Sigmoid colon (tissue), 7 donors: ENCODE data around the gene GLIS2. TPM values are rescaled to one million over a fixed set of nuclear protein-coding genes. Genes with fewer than 3 reads are reported as not detected.

ENCODE experiments used
- DNase-seq: peaks from one replicate; pipeline ENCODE4 v3.0.0-alpha.2; 2019
- H3K27ac ChIP-seq, 4 donors: fragments of 200-600 bp; sonication (generic); one replicate each; pipeline ENCODE4 v1.5.1; 2016 to 2019; ENCODE audit warnings: mild to moderate bottlenecking in 1 of 4
- H3K27me3 ChIP-seq, 3 donors: fragments of 200-600 bp; sonication (generic); one replicate each; pipeline ENCODE4 v1.5.1; 2019; ENCODE audit warnings: mild to moderate bottlenecking in 1 of 3
- H3K36me3 ChIP-seq, 4 donors: fragments of 200-600 bp; sonication (generic); one replicate each; pipeline ENCODE4 v1.5.1; 2016 to 2019
- H3K4me1 ChIP-seq, 4 donors: fragments of 200-600 bp; sonication (generic); one replicate each; pipeline ENCODE4 v1.5.1; 2017 to 2019
- H3K4me3 ChIP-seq, 4 donors: fragments of 200-600 bp; sonication (generic); one replicate each; pipeline ENCODE4 v1.5.1; 2017 to 2019; ENCODE audit warnings: mild to moderate bottlenecking in 2 of 4, moderate library complexity in 1 of 4
- H3K9me3 ChIP-seq, 4 donors: fragments of 200-600 bp in 3 of 4; sonication (generic) in 3 of 4; one replicate each; pipeline versions ENCODE4 v1.5.1 to v1.6.1; 2013 to 2019
- EP300 ChIP-seq, 4 donors: sonication (generic); formaldehyde crosslinking; IDR thresholded peaks; one replicate each; pipeline ENCODE4 v1.6.1; 2017; ENCODE audit warnings: antibody characterized with exemption in 4 of 4
- POLR2A ChIP-seq, 2 donors: fragments of 450-650 bp; IDR thresholded peaks; one replicate each; pipeline ENCODE4 v1.6.1; 2016; ENCODE audit warnings: antibody characterized with exemption in 2 of 2, mild to moderate bottlenecking in 2 of 2, moderate library complexity in 2 of 2
- POLR2AphosphoS5 ChIP-seq, 4 donors: sonication (generic); formaldehyde crosslinking; IDR thresholded peaks; one replicate each; pipeline ENCODE4 v1.6.1; 2017; ENCODE audit warnings: antibody characterized with exemption in 4 of 4
- WGBS, 2 donors: extraction: QIAGEN DNeasy Blood & Tissue Kit; methylation state at CpG; one replicate each; pipeline ENCODE4 v1.1.7; 2013; 5-methylcytosine and 5-hydroxymethylcytosine counted together
- intact Hi-C: fragments of 100-400 bp; cut with DNase I; formaldehyde crosslinking; loops from one replicate; pipeline ENCODE4 v1.15.1; 2023
- polyA plus RNA-seq, 3 donors: library from polyadenylated mRNA; stranded (reverse); fragments of 200-250 nt; gene quantifications; one replicate each; pipeline ENCODE4 v1.2.3, GENCODE V29; 2013
- total RNA-seq, 4 donors: library from RNA; depleted of rRNA; stranded (reverse); fragments of >200 nt; gene quantifications; one replicate each; pipeline ENCODE4 v1.1.0, GENCODE V29; 2016
- TF ChIP-seq, protein P1 (sequence below), 4 experiments: fragments of 450-650 bp in 3 of 4; fragments of 200-600 bp in 1 of 4; IDR thresholded peaks; one replicate each; pipeline ENCODE4 v1.5.1; 2016 to 2019; ENCODE audit warnings: antibody characterized with exemption in 4 of 4, mild to moderate bottlenecking in 3 of 4, moderate library complexity in 2 of 4
- donor health status: healthy with polysubstance abuse.
- donor health status: Bipolar disorder and iron deficiency.
- donor health status: healthy.

GLIS2 gene
- total and polyA plus RNA-seq, 7 donors, result 0.69 to 11.9 (median 5.4) TPM

- intact Hi-C loops, result loop anchor here (5.0 kb wide), 2 partner anchors 56 to 141 kb away; no protein-coding TSS in a partner anchor
- TF ChIP-seq, protein P1, sequence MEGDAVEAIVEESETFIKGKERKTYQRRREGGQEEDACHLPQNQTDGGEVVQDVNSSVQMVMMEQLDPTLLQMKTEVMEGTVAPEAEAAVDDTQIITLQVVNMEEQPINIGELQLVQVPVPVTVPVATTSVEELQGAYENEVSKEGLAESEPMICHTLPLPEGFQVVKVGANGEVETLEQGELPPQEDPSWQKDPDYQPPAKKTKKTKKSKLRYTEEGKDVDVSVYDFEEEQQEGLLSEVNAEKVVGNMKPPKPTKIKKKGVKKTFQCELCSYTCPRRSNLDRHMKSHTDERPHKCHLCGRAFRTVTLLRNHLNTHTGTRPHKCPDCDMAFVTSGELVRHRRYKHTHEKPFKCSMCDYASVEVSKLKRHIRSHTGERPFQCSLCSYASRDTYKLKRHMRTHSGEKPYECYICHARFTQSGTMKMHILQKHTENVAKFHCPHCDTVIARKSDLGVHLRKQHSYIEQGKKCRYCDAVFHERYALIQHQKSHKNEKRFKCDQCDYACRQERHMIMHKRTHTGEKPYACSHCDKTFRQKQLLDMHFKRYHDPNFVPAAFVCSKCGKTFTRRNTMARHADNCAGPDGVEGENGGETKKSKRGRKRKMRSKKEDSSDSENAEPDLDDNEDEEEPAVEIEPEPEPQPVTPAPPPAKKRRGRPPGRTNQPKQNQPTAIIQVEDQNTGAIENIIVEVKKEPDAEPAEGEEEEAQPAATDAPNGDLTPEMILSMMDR (IDR thresholded peaks at IDR 0.05), result no peak
- TF ChIP-seq POLR2AphosphoS5 (IDR thresholded peaks at IDR 0.05), result peak; percentile 37 to 85 (median 80)
- 0 to 1% methylated on average over 72 of the region's 72 CpGs for WGBS, 2 donors
These were observed 44.4 kb upstream of the GLIS2 start for GRCh38 chr16:4271176-4272113.

DNA sequence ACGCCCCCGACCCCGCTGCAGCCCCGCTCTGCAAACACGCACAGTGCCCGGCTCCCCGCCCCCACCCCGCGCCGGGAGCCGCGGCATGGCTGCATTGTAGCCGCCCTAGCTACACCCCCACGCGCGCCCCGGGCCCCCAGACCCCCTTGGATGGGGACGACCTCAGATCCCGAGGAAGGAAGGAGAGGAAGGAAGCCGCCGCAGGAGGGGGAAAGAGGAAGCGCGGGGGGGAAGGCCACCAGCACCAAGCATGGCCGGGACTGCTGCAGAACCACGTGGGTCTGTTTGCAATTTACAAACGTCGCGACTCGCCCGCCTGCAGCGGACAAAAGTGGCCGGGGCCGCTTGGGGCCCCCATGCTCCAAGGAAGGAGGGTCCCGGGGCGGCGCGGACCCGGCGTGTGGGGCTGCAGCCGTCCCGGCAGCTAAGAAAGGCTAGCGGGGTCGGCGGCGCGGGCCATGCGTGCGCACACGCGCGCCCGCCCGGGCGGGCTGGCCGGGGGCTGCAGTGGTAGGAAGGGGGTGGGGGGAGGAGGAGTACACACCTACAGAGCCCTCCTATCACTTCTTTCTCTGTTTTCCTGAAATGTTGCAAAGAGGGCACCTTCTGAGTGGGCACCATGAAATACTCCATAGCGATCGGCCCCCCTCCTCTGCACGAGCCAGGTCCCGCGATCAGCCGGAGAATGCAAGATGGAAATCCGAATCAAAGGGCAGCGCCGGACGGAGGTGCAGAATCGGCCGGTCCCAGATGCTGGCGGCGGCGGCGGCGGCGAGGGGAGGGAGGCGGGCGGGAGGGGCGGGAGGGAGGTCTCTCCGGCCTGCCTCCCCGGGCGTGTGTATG, 43.5 kb upstream of the GLIS2 start:
- DNase-seq, result peak; percentile 75
- peaks cover 0 to 26% (median 15%) of the 10 kb centered on the region in 4 donors for H3K4me1 ChIP-seq
- H3K27ac ChIP-seq, result peak overlapping the region; percentile 89 to 96 (median 94)
- no peaks in the 10 kb centered on the region for H3K27me3 ChIP-seq
- H3K4me3 ChIP-seq, result peak overlapping the region; percentile 66 to 96 (median 88)
- no peaks in the 10 kb centered on the region for H3K36me3 ChIP-seq
- H3K9me3 ChIP-seq, result no peaks in the 10 kb centered on the region
- intact Hi-C loops, result loop anchor here (5.0 kb wide), 2 partner anchors 55 to 140 kb away; no protein-coding TSS in a partner anchor
- 0% methylated on average over 79 of the region's 79 CpGs for WGBS, 2 donors
- TF ChIP-seq, protein P1 (IDR thresholded peaks at IDR 0.05), result no peak
- TF ChIP-seq POLR2AphosphoS5 (IDR thresholded peaks at IDR 0.05), result no peak
- no peak for TF ChIP-seq EP300 (IDR thresholded peaks at IDR 0.05)

More at GRCh38 chr16:4271176-4272113, 44.4 kb upstream of the GLIS2 start:
- Histone ChIP-seq H3K4me1 (peaks cover 0 to 26% (median 15%) of the 10 kb centered on the region in 4 donors), H3K27me3 (no peaks in the 10 kb centered on the region), H3K9me3 (no peaks in the 10 kb centered on the region), H3K36me3 (no peaks in the 10 kb centered on the region), H3K4me3 (peak overlapping the region; percentile 66 to 96 (median 88)), H3K27ac (peak overlapping the region; percentile 89 to 96 (median 94))
- DNase-seq, result peak; percentile 94

- no peaks in the 10 kb centered on the region for H3K9me3 ChIP-seq
- TF ChIP-seq POLR2AphosphoS5 (IDR thresholded peaks at IDR 0.05), result peak in 1 of 4 donors; percentile 6
- TF ChIP-seq, protein P1 (IDR thresholded peaks at IDR 0.05), result no peak
- DNase-seq, result peak; percentile 83
- H3K27me3 ChIP-seq, result no peaks in the 10 kb centered on the region
- H3K4me1 ChIP-seq, result peaks cover 0 to 26% (median 15%) of the 10 kb centered on the region in 4 donors
- peak overlapping the region; percentile 66 to 96 (median 88) for H3K4me3 ChIP-seq
- H3K36me3 ChIP-seq, result no peaks in the 10 kb centered on the region
- 1 to 3% methylated on average over 25 of the region's 25 CpGs for WGBS, 2 donors
- H3K27ac ChIP-seq, result peak overlapping the region; percentile 89 to 96 (median 94)
- intact Hi-C loops, result loop anchor here (2.0 to 5.0 kb wide), 3 partner anchors 15 to 138 kb away; no protein-coding TSS in a partner anchor
These were observed 42.0 kb upstream of the GLIS2 start for GRCh38 chr16:4273858-4274311.

DNA sequence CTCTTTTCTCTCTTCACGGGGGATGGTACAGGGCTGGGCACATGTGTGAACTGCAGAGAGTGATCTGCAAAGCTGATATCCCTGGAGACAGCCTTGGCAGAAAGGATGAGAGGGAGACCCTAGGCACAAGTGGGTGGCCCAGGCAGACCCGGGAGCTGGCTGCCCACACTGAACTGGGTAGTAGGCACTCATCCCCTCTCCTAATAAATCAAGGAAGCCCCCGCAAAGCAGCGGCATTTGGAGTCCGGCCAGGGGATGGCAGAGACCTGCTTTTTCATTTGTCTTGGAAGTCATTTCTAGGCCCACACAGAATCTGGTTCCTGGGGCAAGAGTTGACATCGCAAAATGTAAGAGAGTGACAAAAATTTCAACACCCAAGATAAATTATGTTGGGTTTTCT, 40.0 kb upstream of the GLIS2 start:
- no peaks in the 10 kb centered on the region for H3K36me3 ChIP-seq
- no peak overlapping the region for H3K27ac ChIP-seq
- intact Hi-C loops, result loop anchor here (2.0 kb wide), 1 partner anchor 13 kb away; no protein-coding TSS in a partner anchor
- H3K4me3 ChIP-seq, result no peak overlapping the region
- H3K9me3 ChIP-seq, result no peaks in the 10 kb centered on the region
- H3K27me3 ChIP-seq, result no peaks in the 10 kb centered on the region
- WGBS, 2 donors, result 84 to 90% methylated on average over 6 of the region's 6 CpGs
- TF ChIP-seq POLR2AphosphoS5 (IDR thresholded peaks at IDR 0.05), result no peak
- TF ChIP-seq EP300 (IDR thresholded peaks at IDR 0.05), result no peak
- TF ChIP-seq, protein P1 (IDR thresholded peaks at IDR 0.05), result no peak
- TF ChIP-seq POLR2A (IDR thresholded peaks at IDR 0.05), result no peak
- peaks cover 0 to 22% (median 10%) of the 10 kb centered on the region in 4 donors for H3K4me1 ChIP-seq
- no peak for DNase-seq
